ENCODE data around the gene THOC6. TPM values are rescaled to one million over a fixed set of nuclear protein-coding genes. Genes with fewer than 3 reads are reported as not detected.

Gene THOC6
- total and polyA plus RNA-seq, 4 donors, result 10.8 to 14.8 (median 11.7) TPM

DNA sequence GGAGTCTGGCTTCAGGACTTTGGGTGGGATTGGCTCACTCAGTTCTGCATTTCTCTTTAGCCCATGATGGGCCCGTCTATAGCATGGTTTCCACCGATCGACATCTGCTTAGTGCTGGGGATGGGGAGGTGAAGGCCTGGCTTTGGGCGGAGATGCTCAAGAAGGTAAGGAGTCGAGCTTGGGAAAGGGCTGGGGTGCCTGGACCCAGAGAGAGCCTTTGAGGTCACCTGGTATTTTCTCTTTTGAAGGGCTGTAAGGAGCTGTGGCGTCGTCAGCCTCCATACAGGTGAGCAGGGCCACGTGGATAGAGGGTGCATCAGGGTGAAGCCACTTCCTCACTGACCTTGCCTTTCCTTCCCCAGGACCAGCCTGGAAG, 2.2 kb downstream of the THOC6 start:
- Histone ChIP-seq H3K9me3 (ENCODE audit: control insufficient read depth in 4 of 4, low read length in 3 of 4) (no peaks in the 10 kb centered on the region), H3K4me3 (ENCODE audit: low read depth in 1 of 3, low read length in 3 of 3) (no peak overlapping the region), H3K9ac (ENCODE audit: low read depth in 1 of 2, low read length in 2 of 2) (no peak overlapping the region), H3K36me3 (ENCODE audit: control insufficient read depth in 4 of 4, insufficient read depth in 3 of 4, low read depth in 1 of 4, low read length in 3 of 4) (peaks cover 0 to 14% (median 3%) of the 10 kb centered on the region in 4 donors), H3K4me1 (ENCODE audit: control insufficient read depth in 4 of 4, insufficient read depth in 4 of 4, low read length in 3 of 4) (peaks cover 17 to 52% (median 22%) of the 10 kb centered on the region in 4 donors), H3K27ac (ENCODE audit: low read depth in 1 of 2, low read length in 2 of 2) (no peak overlapping the region), H3K27me3 (ENCODE audit: control insufficient read depth in 4 of 4, insufficient read depth in 4 of 4, low read length in 3 of 4) (peaks cover 0 to 5% (median 2%) of the 10 kb centered on the region in 4 donors)
- 93% methylated on average over 8 of the region's 8 CpGs for WGBS
- TF ChIP-seq RAD21 (IDR thresholded peaks at IDR 0.05) (no peak), HNF4A (conservative IDR thresholded peaks at IDR 0.05) (no peak)
- no peak for DNase-seq (ENCODE audit: low spot score)

DNA sequence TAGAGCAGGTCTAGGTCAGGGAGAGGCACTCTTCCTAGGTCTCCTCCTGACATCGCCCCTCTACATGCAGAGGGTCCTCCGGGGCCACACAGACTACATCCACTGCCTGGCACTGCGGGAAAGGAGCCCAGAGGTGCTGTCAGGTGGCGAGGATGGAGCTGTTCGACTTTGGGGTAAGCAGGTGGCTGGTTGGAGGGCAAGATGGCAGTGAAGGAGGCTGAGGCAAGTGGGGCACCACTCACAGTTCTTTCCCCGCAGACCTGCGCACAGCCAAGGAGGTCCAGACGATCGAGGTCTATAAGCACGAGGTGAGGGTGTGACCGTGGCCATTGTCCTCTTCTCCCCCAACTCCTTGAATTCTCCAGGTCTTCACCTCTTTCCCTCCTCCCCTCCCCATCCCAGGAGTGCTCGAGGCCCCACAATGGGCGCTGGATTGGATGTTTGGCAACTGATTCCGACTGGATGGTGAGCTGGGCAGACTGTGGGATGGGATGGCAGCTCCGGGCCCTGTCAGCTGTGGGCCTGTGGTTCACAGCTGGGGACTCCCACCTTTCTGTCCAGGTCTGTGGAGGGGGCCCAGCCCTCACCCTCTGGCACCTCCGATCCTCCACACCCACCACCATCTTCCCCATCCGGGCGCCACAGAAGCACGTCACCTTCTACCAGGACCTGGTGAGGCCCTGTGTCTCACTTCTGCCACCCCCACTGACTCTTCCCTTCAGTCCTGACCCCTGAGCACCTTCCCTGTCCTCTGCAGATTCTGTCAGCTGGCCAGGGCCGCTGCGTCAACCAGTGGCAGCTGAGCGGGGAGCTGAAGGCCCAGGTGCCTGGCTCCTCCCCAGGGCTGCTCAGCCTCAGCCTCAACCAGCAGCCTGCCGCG, 3.0 kb downstream of the THOC6 start:
- Histone ChIP-seq H3K4me3 (ENCODE audit: low read depth in 1 of 3, low read length in 3 of 3) (no peak overlapping the region), H3K9ac (ENCODE audit: low read depth in 1 of 2, low read length in 2 of 2) (no peak overlapping the region), H3K27me3 (ENCODE audit: control insufficient read depth in 4 of 4, insufficient read depth in 4 of 4, low read length in 3 of 4) (peaks cover 0 to 5% (median 2%) of the 10 kb centered on the region in 4 donors), H3K27ac (ENCODE audit: low read depth in 1 of 2, low read length in 2 of 2) (no peak overlapping the region), H3K36me3 (ENCODE audit: control insufficient read depth in 4 of 4, insufficient read depth in 3 of 4, low read depth in 1 of 4, low read length in 3 of 4) (peaks cover 0 to 14% (median 3%) of the 10 kb centered on the region in 4 donors), H3K4me1 (ENCODE audit: control insufficient read depth in 4 of 4, insufficient read depth in 4 of 4, low read length in 3 of 4) (peaks cover 13 to 44% (median 16%) of the 10 kb centered on the region in 4 donors), H3K9me3 (ENCODE audit: control insufficient read depth in 4 of 4, low read length in 3 of 4) (no peaks in the 10 kb centered on the region)
- TF ChIP-seq RXRA (IDR thresholded peaks at IDR 0.05), result no peak
- TF ChIP-seq, protein P1, sequence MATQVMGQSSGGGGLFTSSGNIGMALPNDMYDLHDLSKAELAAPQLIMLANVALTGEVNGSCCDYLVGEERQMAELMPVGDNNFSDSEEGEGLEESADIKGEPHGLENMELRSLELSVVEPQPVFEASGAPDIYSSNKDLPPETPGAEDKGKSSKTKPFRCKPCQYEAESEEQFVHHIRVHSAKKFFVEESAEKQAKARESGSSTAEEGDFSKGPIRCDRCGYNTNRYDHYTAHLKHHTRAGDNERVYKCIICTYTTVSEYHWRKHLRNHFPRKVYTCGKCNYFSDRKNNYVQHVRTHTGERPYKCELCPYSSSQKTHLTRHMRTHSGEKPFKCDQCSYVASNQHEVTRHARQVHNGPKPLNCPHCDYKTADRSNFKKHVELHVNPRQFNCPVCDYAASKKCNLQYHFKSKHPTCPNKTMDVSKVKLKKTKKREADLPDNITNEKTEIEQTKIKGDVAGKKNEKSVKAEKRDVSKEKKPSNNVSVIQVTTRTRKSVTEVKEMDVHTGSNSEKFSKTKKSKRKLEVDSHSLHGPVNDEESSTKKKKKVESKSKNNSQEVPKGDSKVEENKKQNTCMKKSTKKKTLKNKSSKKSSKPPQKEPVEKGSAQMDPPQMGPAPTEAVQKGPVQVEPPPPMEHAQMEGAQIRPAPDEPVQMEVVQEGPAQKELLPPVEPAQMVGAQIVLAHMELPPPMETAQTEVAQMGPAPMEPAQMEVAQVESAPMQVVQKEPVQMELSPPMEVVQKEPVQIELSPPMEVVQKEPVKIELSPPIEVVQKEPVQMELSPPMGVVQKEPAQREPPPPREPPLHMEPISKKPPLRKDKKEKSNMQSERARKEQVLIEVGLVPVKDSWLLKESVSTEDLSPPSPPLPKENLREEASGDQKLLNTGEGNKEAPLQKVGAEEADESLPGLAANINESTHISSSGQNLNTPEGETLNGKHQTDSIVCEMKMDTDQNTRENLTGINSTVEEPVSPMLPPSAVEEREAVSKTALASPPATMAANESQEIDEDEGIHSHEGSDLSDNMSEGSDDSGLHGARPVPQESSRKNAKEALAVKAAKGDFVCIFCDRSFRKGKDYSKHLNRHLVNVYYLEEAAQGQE (IDR thresholded peaks at IDR 0.05), result no peak
- TF ChIP-seq, protein P2, sequence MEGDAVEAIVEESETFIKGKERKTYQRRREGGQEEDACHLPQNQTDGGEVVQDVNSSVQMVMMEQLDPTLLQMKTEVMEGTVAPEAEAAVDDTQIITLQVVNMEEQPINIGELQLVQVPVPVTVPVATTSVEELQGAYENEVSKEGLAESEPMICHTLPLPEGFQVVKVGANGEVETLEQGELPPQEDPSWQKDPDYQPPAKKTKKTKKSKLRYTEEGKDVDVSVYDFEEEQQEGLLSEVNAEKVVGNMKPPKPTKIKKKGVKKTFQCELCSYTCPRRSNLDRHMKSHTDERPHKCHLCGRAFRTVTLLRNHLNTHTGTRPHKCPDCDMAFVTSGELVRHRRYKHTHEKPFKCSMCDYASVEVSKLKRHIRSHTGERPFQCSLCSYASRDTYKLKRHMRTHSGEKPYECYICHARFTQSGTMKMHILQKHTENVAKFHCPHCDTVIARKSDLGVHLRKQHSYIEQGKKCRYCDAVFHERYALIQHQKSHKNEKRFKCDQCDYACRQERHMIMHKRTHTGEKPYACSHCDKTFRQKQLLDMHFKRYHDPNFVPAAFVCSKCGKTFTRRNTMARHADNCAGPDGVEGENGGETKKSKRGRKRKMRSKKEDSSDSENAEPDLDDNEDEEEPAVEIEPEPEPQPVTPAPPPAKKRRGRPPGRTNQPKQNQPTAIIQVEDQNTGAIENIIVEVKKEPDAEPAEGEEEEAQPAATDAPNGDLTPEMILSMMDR (IDR thresholded peaks at IDR 0.05; ENCODE audit: low read depth, low read length, missing input control), result no peak
- TF ChIP-seq TAF1 (conservative IDR thresholded peaks at IDR 0.05), result no peak
- TF ChIP-seq HNF4G (IDR thresholded peaks at IDR 0.05), result no peak
- no peak for TF ChIP-seq NR2F2 (IDR thresholded peaks at IDR 0.05)
- no peak for TF ChIP-seq FOXA2 (IDR thresholded peaks at IDR 0.05)
- TF ChIP-seq, protein P3, sequence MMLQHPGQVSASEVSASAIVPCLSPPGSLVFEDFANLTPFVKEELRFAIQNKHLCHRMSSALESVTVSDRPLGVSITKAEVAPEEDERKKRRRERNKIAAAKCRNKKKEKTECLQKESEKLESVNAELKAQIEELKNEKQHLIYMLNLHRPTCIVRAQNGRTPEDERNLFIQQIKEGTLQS (IDR thresholded peaks at IDR 0.05), result no peak
- TF ChIP-seq, protein P4, sequence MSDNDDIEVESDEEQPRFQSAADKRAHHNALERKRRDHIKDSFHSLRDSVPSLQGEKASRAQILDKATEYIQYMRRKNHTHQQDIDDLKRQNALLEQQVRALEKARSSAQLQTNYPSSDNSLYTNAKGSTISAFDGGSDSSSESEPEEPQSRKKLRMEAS (IDR thresholded peaks at IDR 0.05), result no peak
- TF ChIP-seq, protein P5, sequence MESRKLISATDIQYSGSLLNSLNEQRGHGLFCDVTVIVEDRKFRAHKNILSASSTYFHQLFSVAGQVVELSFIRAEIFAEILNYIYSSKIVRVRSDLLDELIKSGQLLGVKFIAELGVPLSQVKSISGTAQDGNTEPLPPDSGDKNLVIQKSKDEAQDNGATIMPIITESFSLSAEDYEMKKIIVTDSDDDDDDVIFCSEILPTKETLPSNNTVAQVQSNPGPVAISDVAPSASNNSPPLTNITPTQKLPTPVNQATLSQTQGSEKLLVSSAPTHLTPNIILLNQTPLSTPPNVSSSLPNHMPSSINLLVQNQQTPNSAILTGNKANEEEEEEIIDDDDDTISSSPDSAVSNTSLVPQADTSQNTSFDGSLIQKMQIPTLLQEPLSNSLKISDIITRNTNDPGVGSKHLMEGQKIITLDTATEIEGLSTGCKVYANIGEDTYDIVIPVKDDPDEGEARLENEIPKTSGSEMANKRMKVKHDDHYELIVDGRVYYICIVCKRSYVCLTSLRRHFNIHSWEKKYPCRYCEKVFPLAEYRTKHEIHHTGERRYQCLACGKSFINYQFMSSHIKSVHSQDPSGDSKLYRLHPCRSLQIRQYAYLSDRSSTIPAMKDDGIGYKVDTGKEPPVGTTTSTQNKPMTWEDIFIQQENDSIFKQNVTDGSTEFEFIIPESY (IDR thresholded peaks at IDR 0.05), result no peak
- TF ChIP-seq GABPA (IDR thresholded peaks at IDR 0.05 in 1 of 2, conservative IDR thresholded peaks at IDR 0.05 in 1 of 2), result no peak
- TF ChIP-seq SP1 (IDR thresholded peaks at IDR 0.05), result no peak
- TF ChIP-seq JUND (IDR thresholded peaks at IDR 0.05), result no peak
- no peak for TF ChIP-seq YY1 (IDR thresholded peaks at IDR 0.05)
- TF ChIP-seq EGR1 (IDR thresholded peaks at IDR 0.05; ENCODE audit: low read depth in 2 of 2), result no peak
- TF ChIP-seq FOXA1 (IDR thresholded peaks at IDR 0.05), result no peak
- no peak for TF ChIP-seq HNF4A (conservative IDR thresholded peaks at IDR 0.05)
- TF ChIP-seq RAD21 (IDR thresholded peaks at IDR 0.05), result no peak
- 96% methylated on average over 24 of the region's 24 CpGs for WGBS
- DNase-seq (ENCODE audit: low spot score), result no peak
